Stimulated activated naive CD8-positive, alpha-beta T cell treated with anti-CD3 and anti-CD28 coated beads, Interleukin-15, Interleukin-2, amounts not matched to agents 100 U/mL and 50 U/mL, for 24 hours (primary cell): ENCODE data around the gene COL4A3.

Experiments
- ATAC-seq: fragments of 150-1000 bp; cut with Tn5 transposase; one replicate; pipeline ENCODE4 v1.10.0; 2021
- DNase-seq: peaks from one replicate; pipeline ENCODE4 v3.0.0; 2021

COL4A3 gene

DNA sequence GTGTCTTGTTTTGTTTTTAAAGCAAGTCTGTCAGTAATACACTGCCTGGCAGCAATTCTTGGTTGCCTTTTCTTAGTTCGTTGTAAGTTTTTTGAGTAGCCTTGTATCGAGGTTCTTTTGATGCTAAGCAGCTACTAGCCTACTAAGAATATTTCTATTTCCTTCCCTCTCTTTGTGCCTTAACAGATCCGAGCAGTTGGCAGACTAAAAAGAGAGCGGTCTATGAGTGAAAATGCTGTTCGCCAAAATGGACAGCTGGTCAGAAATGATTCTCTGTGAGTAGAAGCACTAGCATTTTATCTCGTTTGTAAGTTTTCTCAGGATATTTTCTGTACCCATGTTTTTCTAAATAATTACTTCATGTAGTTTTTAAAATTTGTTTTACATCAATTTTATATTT, 175.7 kb downstream of the COL4A3 start:
- no peak for ATAC-seq
- DNase-seq = no peak

DNA sequence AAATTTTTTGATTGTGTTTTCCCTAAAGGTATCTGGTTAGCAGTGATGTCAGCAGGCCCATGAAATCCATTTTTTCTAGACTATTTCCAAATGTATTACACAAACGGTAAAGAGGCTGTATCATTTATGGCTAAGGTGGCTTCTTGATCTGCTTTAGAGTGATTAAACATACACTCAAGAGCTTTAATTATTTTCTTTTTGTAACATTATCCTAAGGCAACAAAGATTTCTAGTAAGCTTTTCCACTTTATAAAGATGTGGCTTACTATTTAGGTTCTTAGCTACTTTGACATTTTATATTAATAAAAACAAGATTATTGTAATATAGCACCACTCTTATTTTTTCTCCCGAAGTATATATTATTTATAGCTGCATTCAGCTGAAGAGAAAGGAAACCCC, 177.1 kb downstream of the COL4A3 start:
- DNase-seq (no peak), ATAC-seq (no peak)

DNA sequence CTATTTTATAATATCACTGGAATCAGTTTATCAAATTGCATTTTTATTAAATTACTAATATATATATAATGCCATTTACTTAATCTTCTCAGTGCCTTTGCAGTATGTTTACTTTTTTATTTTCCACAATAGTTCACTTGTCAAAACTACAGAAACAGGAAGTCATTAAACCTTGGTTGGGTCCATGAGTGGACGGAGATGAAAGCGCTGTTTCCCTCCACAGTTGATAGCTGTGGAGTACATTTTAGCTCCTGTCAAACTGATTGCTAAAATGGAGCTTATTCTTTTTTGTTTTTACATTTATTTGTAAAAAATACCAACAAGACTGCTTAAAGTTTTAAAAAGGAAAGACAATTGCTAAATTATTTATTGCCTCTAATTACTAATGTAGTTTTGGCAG, 179.8 kb downstream of the COL4A3 start:
- no peak for ATAC-seq
- no peak for DNase-seq

DNA sequence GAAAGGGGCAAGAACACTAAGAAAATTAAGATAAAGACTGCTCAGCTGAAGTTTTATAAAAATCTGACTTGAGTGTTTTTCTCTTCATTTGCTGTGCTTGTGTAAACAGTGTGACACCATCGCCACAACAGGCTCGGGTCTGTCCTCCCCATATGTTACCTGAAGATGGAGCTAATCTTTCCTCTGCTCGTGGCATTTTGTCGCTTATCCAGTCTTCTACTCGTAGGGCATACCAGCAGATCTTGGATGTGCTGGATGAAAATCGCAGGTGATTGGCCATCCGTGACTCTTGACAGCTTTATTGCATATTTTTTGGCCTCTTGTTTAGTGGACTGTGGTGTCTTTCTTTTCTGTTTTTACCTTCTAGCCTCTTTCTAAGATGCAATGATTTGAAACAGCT, 182.7 kb downstream of the COL4A3 start:
- ATAC-seq (no peak), DNase-seq (no peak)

DNA sequence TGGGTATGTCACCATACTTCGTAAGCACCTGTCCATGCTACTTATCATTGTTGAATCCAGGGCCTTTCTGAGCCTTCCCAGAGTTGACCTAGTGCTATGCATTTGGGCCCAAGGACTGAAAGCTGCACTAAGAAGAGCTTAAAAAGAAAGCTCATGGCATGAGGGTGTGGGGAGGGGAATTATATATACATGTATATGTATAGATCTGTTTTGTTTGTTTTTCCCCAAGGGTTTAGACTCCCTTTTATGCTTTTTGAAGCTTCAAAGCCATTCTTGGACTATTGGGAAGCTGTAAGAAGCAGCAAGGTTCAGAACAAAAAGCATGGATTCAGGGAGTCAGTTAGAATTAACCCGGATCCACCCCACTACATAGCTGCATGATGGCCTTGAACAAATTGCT, 183.9 kb downstream of the COL4A3 start:
- ATAC-seq (no peak), DNase-seq (no peak)

DNA sequence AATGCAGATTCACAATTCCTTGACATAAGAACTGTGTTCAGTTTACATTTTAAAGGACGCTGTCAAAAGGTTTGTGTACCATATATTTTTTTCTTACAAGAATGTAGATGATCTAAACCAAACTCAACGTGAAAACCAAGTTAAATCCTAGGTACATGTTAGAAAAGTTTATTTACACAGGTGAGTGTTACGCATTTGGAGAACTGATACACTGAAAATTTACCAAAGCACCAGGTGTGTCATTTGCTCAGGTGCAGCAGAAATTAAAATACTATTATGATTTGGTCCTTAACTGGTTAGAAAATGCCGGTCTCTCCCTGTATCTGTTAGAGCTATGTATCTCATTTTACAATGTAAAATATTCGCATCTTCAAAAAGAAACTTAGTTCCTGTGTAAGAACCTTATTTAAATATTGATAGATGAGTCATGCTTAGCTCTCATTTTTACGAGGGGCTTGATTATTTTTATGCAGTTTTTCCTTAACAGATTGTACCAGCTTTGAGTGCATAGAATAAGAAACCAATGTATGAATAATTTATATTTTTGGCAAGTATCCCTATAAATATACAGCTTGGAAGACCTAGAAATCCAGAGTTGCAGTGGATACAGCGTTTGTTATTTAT, 185.7 kb downstream of the COL4A3 start:
- ATAC-seq = no peak
- no peak for DNase-seq

DNA sequence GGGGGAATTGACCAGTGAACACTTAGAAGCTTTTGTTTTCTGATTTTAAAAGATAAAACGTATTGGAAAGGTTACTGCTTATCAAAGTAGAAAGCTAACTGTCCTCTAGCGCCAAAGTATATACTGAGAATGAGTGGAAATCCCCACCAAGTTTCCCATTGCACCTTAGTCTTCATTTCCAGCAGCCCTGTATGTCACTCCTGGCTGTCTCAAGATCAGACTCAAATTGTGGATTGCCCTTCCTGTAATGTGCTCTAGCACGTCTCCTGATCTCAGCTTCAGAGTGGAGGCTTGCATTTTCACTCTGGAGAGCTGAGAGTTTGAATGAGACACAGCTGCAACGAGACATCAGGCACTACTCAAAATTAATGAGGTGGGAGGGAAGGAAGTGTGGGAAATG, 187.2 kb downstream of the COL4A3 start:
- ATAC-seq (peak; percentile 85), DNase-seq (no peak)

DNA sequence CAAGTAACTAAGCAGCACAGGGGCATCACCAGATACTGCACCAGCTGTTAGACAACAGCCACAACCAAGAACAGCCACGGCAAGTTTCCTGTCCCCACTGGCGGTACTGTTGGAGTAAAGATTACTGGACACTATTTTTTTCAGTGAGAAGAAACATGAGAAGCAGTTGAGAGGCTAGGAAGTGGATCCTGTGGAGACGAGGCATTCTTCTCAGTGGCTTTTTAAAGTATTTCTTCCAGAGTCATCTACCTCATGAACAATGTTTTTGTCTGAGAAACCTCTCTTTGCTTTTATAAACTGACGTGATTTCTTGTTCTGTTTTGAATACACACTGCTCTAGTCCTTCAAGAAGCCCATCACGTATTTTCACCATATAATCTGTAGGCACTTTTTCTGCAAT, 195.9 kb downstream of the COL4A3 start:
- no peak for DNase-seq
- ATAC-seq = no peak

DNA sequence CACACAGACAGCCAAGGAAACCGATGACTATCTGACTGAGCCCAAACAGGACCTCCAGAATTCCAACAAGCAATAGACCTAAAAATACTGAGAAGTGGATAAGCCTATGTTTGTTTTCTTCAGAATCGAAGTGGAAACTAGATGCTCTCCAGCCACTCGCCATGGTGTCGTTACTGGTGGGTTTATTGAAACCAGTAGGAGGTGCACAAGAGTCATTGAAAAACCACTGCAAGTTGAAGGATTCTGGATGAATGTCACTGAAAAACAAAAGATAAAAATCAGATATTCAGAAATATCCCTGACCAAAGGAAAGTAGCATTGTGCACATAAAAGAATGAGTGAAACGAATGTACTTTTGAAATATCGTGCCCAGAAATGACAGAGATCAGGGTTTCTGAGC, 199.3 kb downstream of the COL4A3 start:
- ATAC-seq (no peak), DNase-seq (no peak)
